Measurements from ENCODE around the gene ANKRD13C.

- TF ChIP-seq, protein P1, sequence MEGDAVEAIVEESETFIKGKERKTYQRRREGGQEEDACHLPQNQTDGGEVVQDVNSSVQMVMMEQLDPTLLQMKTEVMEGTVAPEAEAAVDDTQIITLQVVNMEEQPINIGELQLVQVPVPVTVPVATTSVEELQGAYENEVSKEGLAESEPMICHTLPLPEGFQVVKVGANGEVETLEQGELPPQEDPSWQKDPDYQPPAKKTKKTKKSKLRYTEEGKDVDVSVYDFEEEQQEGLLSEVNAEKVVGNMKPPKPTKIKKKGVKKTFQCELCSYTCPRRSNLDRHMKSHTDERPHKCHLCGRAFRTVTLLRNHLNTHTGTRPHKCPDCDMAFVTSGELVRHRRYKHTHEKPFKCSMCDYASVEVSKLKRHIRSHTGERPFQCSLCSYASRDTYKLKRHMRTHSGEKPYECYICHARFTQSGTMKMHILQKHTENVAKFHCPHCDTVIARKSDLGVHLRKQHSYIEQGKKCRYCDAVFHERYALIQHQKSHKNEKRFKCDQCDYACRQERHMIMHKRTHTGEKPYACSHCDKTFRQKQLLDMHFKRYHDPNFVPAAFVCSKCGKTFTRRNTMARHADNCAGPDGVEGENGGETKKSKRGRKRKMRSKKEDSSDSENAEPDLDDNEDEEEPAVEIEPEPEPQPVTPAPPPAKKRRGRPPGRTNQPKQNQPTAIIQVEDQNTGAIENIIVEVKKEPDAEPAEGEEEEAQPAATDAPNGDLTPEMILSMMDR (IDR thresholded peaks at IDR 0.05; ENCODE audit: low read depth, low read length) = no peak
- no peak for TF ChIP-seq EZH2phosphoT487 (IDR thresholded peaks at IDR 0.05; ENCODE audit: low read depth)
Observed at GRCh38 chr1:70360321-70360720, 5.8 kb upstream of the ANKRD13C start.
